GM10266 (cell line): ENCODE measurements around the gene EFEMP2.

Source experiments
- DNase-seq: peaks from one replicate; pipeline ENCODE4 v3.0.0; 2012; ENCODE audit errors: extremely low spot score
- TF ChIP-seq, protein P1 (sequence below): IDR thresholded peaks from 2 replicates; pipeline ENCODE4 v1.5.1; 2012; ENCODE audit warnings: mild to moderate bottlenecking, low read depth; ENCODE audit not compliant: control insufficient read depth, insufficient read depth; ENCODE audit errors: missing control alignments

The EFEMP2 gene

GRCh38 chr11:65900125-65900898 lies 27.7 kb upstream of the EFEMP2 start, which contains the start of gene FOSL1:
FOSL1 (minus strand) TSS chr11:65900388; CDS start chr11:65900339, 49 bp downstream.
- TF ChIP-seq, protein P1, sequence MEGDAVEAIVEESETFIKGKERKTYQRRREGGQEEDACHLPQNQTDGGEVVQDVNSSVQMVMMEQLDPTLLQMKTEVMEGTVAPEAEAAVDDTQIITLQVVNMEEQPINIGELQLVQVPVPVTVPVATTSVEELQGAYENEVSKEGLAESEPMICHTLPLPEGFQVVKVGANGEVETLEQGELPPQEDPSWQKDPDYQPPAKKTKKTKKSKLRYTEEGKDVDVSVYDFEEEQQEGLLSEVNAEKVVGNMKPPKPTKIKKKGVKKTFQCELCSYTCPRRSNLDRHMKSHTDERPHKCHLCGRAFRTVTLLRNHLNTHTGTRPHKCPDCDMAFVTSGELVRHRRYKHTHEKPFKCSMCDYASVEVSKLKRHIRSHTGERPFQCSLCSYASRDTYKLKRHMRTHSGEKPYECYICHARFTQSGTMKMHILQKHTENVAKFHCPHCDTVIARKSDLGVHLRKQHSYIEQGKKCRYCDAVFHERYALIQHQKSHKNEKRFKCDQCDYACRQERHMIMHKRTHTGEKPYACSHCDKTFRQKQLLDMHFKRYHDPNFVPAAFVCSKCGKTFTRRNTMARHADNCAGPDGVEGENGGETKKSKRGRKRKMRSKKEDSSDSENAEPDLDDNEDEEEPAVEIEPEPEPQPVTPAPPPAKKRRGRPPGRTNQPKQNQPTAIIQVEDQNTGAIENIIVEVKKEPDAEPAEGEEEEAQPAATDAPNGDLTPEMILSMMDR: no peak
- peak; percentile 90 for DNase-seq

DNA sequence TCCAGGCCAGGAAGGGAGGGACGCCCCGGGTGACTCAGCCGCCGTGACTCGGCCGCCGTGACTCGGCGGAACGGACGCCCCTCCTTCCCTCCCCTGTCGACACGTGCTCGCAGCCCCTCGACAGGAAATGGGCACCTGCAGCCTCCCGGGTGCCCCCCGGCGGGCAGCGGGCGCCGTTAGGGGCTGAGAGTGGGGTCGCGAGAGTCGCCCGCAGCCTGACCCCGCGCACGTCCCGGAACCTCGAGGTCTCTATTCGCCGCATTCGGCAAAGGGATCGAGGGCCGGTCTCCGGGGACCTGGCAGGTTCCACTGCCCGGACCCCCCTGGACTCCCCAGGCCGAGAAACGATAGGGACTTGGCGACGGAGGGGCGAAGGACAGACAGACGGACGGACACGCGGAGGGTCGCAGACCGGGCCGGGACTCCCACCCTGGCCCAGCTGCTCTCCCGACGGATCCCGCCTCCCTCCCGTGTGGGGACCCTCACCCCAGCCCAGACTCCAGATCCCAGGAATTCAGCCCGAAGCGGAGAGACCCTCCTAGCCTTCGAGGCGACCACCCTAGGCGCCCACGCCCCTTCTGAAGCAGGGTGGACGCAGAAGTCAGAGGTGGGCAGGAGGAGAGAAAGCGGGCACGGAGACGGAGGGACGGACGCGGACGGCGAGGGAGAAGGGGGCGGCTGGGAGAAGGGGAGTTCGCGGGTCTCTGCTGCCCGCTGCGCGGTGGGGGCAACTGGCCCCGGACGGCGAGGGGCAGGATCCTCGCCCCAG lies 26.9 kb upstream of the EFEMP2 start:
- TF ChIP-seq, protein P1: no peak
- DNase-seq: peak; percentile 65

GRCh38 chr11:65898656-65899355 lies 26.2 kb upstream of the EFEMP2 start:
- TF ChIP-seq, protein P1: no peak
- DNase-seq: no peak

GRCh38 chr11:65897020-65897471 lies 24.4 kb upstream of the EFEMP2 start:
- TF ChIP-seq, protein P1: no peak
- no peak for DNase-seq

DNA sequence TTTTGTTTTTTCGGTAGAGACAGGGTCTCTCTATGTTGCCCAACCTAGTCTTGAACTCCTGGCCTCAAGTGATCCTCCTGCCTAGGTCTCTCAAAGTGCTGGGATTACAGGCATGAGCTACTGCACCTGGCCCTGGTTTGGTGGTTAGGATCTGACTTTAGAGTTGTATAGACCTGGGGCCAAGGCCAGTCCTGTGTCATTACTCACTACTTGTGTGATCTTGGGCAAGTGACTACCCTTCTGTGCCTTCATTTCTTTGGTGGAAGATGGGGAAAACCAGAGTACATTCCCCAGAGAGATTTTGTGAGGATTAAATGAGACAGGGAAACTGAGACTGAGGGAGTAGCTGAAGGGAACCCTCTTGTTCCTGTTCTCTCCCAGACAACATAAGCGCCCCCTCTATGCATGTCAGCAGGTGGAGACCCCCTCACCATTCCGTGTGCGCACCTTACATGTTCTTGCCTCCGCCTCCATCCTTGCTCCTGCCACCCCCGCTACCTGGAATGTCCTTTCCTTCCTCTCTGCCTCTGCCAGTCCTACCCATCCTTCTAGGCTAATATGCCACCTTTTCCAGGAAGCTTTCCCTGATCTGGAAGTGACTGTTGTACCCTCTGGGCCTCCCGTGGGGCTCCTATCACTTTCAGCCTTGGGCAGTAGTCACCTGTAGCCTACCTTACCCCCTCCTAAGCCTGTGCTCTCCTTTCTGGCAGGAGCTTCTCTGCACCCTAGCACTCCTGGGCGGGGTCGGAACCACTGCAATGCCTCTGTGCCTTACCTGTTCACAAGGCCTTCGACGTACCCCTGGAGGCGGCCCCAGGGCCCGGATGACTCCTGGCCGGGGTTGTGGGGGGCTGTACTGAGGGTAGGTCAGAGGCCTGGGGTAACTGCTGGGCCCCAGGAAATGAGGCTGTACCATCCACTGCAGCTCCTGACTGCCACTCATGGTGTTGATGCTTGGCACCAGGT lies 23.7 kb upstream of the EFEMP2 start:
- TF ChIP-seq, protein P1: no peak
- no peak for DNase-seq

DNA sequence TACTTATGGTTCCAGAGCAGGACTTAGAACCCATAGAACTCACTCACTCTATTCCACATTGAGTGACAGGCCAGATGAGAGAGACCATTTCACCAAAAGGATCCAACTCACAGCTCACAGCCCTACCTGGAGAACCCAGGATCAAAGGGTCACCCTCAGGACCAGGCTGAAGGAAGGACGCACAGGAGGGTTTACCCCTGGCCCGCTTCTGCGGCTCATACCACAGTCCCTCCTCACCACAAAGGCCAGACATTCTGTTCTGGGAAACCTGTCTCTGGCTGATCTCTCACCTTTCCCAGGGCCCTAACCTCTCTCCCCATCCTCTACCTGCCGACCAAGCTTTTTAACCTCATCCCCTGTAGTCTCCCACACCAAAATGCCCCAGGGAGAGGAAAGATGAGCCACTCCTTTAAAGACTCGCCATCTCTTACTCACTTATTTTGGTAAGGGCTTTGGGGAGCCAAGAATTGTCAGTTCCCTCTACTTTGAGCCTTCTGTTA lies 22.9 kb upstream of the EFEMP2 start:
- TF ChIP-seq, protein P1: no peak
- DNase-seq: no peak
